H1 (cell line): ENCODE data around the gene OXA1L. TPM values are rescaled to one million over a fixed set of nuclear protein-coding genes. Genes with fewer than 3 reads are reported as not detected.

Experiments used
- CTCF ChIA-PET: fragments of 300-600 bp; sonication (Branson Sonifier 250); formaldehyde crosslinking; loops from one replicate; lab custom pipeline; 2021; ENCODE audit not compliant: partially characterized antibody; lab: Charles Lee
- POLR2A ChIA-PET: fragments of 300-600 bp; sonication (Branson Sonifier 250); formaldehyde crosslinking; loops from one replicate; lab custom pipeline; 2021; ENCODE audit warnings: inconsistent platforms; ENCODE audit not compliant: partially characterized antibody; lab: Charles Lee
- DNase-seq, 2 experiments: peaks; one replicate each; pipeline versions ENCODE4 v3.0.0 to v3.0.0-alpha.2; 2010 to 2022; ENCODE audit warnings: low spot score in 2 of 2, low read depth in 1 of 2, mixed read lengths in 1 of 2
- FAIRE-seq: peaks from 2 replicates; lab custom pipeline; 2011; peaks lifted over from hg19 to GRCh38; lab: Jason Lieb, UNC
- H2AFZ ChIP-seq: 2 replicates; pipeline ENCODE4 v1.8.1; 2012; ENCODE audit warnings: low read length, inconsistent platforms
- H2AK5ac ChIP-seq: 2 replicates; pipeline ENCODE4 v1.6.1; 2013; ENCODE audit warnings: low read depth, low read length
- H2BK120ac ChIP-seq: replicated peaks from 2 replicates; pipeline ENCODE3; 2013; ENCODE audit warnings: low read depth, low read length, inconsistent platforms
- H2BK12ac ChIP-seq: 2 replicates; pipeline ENCODE4 v1.6.1; 2013; ENCODE audit warnings: low read depth, low read length
- H2BK15ac ChIP-seq: 2 replicates; pipeline ENCODE4 v1.6.1; 2013; ENCODE audit warnings: low read length
- H2BK20ac ChIP-seq: 2 replicates; pipeline ENCODE4 v1.6.1; 2013; ENCODE audit warnings: low read length
- H2BK5ac ChIP-seq: 2 replicates; pipeline ENCODE4 v1.6.1; 2013; ENCODE audit warnings: low read depth, low read length
- H3K14ac ChIP-seq: 2 replicates; pipeline ENCODE4 v1.6.1; 2013; ENCODE audit warnings: inconsistent platforms; ENCODE audit not compliant: insufficient read length
- H3K18ac ChIP-seq: 2 replicates; pipeline ENCODE4 v1.6.1; 2013; ENCODE audit warnings: low read length; ENCODE audit errors: extremely low read depth
- H3K23ac ChIP-seq: 2 replicates; pipeline ENCODE4 v1.6.1; 2013; ENCODE audit warnings: inconsistent platforms; ENCODE audit not compliant: insufficient read length
- H3K23me2 ChIP-seq: 2 replicates; pipeline ENCODE4 v1.6.1; 2013; ENCODE audit warnings: low read depth, low read length
- H3K27ac ChIP-seq: 2 replicates; pipeline ENCODE4 v1.6.1; 2011; ENCODE audit warnings: low read depth, low read length, inconsistent platforms
- H3K27me3 ChIP-seq, 4 experiments: replicated peaks in 1 of 4; 1 replicate in 1 of 4; 2 replicates in 3 of 4; pipeline versions ENCODE4 v1.6.1 to v1.8.1; 2011 to 2013; ENCODE audit warnings: low read length in 3 of 4, mild to moderate bottlenecking in 3 of 4, inconsistent platforms in 2 of 4, mixed read lengths in 2 of 4, moderate library complexity in 1 of 4; ENCODE audit not compliant: control insufficient read depth in 3 of 4, insufficient read depth in 3 of 4; ENCODE audit errors: extremely low read depth in 1 of 4
- H3K36me3 ChIP-seq, 4 experiments: 2 replicates each; pipeline versions ENCODE4 v1.6.1 to v1.8.1; 2011 to 2013; ENCODE audit warnings: mild to moderate bottlenecking in 4 of 4, low read length in 3 of 4, moderate library complexity in 2 of 4, control low read depth in 1 of 4, inconsistent platforms in 1 of 4; ENCODE audit not compliant: insufficient read depth in 4 of 4, control insufficient read depth in 2 of 4
- H3K4ac ChIP-seq: replicated peaks from 2 replicates; pipeline ENCODE3; 2013; ENCODE audit warnings: low read length, low read depth, mixed read lengths, inconsistent platforms; ENCODE audit not compliant: insufficient read length
- H3K4me1 ChIP-seq, 4 experiments: replicated peaks in 1 of 4; 1 replicate in 1 of 4; 2 replicates in 3 of 4; pipeline versions ENCODE4 v1.6.1 to v1.8.1; 2011 to 2013; ENCODE audit warnings: low read length in 3 of 4, inconsistent platforms in 2 of 4, mixed read lengths in 1 of 4; ENCODE audit not compliant: insufficient read depth in 4 of 4, control insufficient read depth in 3 of 4
- H3K4me2 ChIP-seq, 2 experiments: 2 replicates each; pipeline versions ENCODE4 v1.6.1 to v1.8.1; 2011 to 2013; ENCODE audit warnings: low read depth in 2 of 2, low read length in 2 of 2, control low read depth in 1 of 2, inconsistent platforms in 1 of 2, mild to moderate bottlenecking in 1 of 2; ENCODE audit not compliant: insufficient read depth in 1 of 2
- H3K4me3 ChIP-seq, 4 experiments: fragments of 200-600, 300-600 bp in 1 of 4; sonication (generic), shearing (Covaris generic), sonication (Bioruptor Twin) in 1 of 4; 2 replicates each; pipeline versions ENCODE4 v1.5.1 to v1.8.1; 2011 to 2016; ENCODE audit warnings: low read length in 4 of 4, low read depth in 3 of 4, control low read depth in 2 of 4, inconsistent platforms in 2 of 4, mild to moderate bottlenecking in 2 of 4, mixed read lengths in 1 of 4, moderate library complexity in 1 of 4; ENCODE audit not compliant: insufficient read depth in 2 of 4; ENCODE audit errors: extremely low read depth in 1 of 4
- H3K56ac ChIP-seq: replicated peaks from 2 replicates; pipeline ENCODE3; 2013; ENCODE audit warnings: low read depth, mild to moderate bottlenecking, mixed read lengths, low read length, inconsistent platforms; ENCODE audit not compliant: insufficient read length
- H3K79me1 ChIP-seq: 2 replicates; pipeline ENCODE4 v1.6.1; 2013; ENCODE audit warnings: low read depth, low read length, control low read depth
- H3K79me2 ChIP-seq, 2 experiments: 2 replicates each; pipeline versions ENCODE4 v1.6.1 to v1.8.1; 2012 to 2013; ENCODE audit warnings: low read length in 2 of 2, mild to moderate bottlenecking in 2 of 2, inconsistent platforms in 1 of 2; ENCODE audit not compliant: insufficient read depth in 2 of 2, control insufficient read depth in 1 of 2
- H3K9ac ChIP-seq, 4 experiments: replicated peaks in 1 of 4; 1 replicate in 1 of 4; 2 replicates in 3 of 4; pipeline versions ENCODE4 v1.6.1 to v1.8.1; 2011 to 2013; ENCODE audit warnings: low read depth in 3 of 4, low read length in 3 of 4, control low read depth in 2 of 4, mild to moderate bottlenecking in 2 of 4, moderate library complexity in 2 of 4, inconsistent platforms in 1 of 4; ENCODE audit errors: extremely low read depth in 1 of 4
- H3K9me3 ChIP-seq, 2 experiments: 2 replicates each; pipeline versions ENCODE4 v1.6.1 to v1.8.1; 2012 to 2013; ENCODE audit warnings: mild to moderate bottlenecking in 2 of 2, moderate library complexity in 2 of 2, control low read depth in 1 of 2, inconsistent platforms in 1 of 2, low read depth in 1 of 2, low read length in 1 of 2, mixed read lengths in 1 of 2; ENCODE audit not compliant: insufficient read depth in 2 of 2
- H4K20me1 ChIP-seq, 2 experiments: replicated peaks in 1 of 2; 2 replicates each; pipeline versions ENCODE3 to v1.8.1; 2011 to 2013; ENCODE audit warnings: inconsistent platforms in 2 of 2, low read length in 2 of 2, mild to moderate bottlenecking in 1 of 2; ENCODE audit not compliant: insufficient read depth in 2 of 2, control insufficient read depth in 1 of 2
- H4K5ac ChIP-seq: 2 replicates; pipeline ENCODE4 v1.6.1; 2013; ENCODE audit warnings: low read length, low read depth, mixed read lengths, inconsistent platforms; ENCODE audit not compliant: insufficient read length
- H4K8ac ChIP-seq: 2 replicates; pipeline ENCODE4 v1.8.0; 2013; ENCODE audit warnings: mild to moderate bottlenecking, moderate library complexity, low read length, inconsistent platforms; ENCODE audit not compliant: insufficient read depth; ENCODE audit errors: extremely low read depth
- H4K91ac ChIP-seq: replicated peaks from 2 replicates; pipeline ENCODE3; 2013; ENCODE audit warnings: low read length, mixed read lengths, inconsistent platforms; ENCODE audit not compliant: insufficient read length
- WGBS, 2 experiments: shearing (Covaris generic) in 1 of 2; methylation state at CpG; one replicate each; pipeline versions ENCODE4 v1.1.6 to v1.1.7; 2013 to 2015; ENCODE audit warnings: low lambda C conversion rate in 2 of 2, mixed read lengths in 2 of 2, inconsistent platforms in 1 of 2, low coverage in 1 of 2, missing lambda C conversion rate in 1 of 2; ENCODE audit not compliant: insufficient replicate concordance in 2 of 2, insufficient coverage in 1 of 2, insufficient read length in 1 of 2; ENCODE audit errors: extremely low coverage in 1 of 2, missing lambda C conversion rate in 1 of 2; 5-methylcytosine and 5-hydroxymethylcytosine counted together
- polyA plus RNA-seq, 7 experiments: library from polyadenylated mRNA; depleted of rRNA in 3 of 7; stranded (reverse) in 5 of 7; unstranded in 2 of 7; fragments of >200 nt in 5 of 7; fragments of 200-250 nt in 2 of 7; gene quantifications; 1 replicate in 5 of 7; 2 replicates in 1 of 7; 4 replicates in 1 of 7; pipeline versions ENCODE4 v1.2.1 to v1.2.3, GENCODE V29; 2011 to 2013; ENCODE audit warnings: missing spikeins in 2 of 7, mixed read lengths in 2 of 7
- total RNA-seq: library from RNA; stranded (reverse); fragmentation: NEBNext Ultra II Directional; extraction: Animal tissue kit (Norgen Biotek cat#: 25700); gene quantifications from 2 replicates; pipeline ENCODE4 v1.2.1, GENCODE V29; 2021

OXA1L gene
- total and polyA plus RNA-seq, 2 of the 8 experiments (the other 6 are each of a cell fraction or from before 2014, with no cell fraction given), result 125 to 199 TPM

GRCh38 chr14:22723815-22724214, 42.7 kb upstream of the OXA1L start:
- Histone ChIP-seq H3K9me3 (0 out of 4 replicates have a peak, but pooled peaks cover 0 to 4% of the 10 kb centered on the region in 2 experiments), H3K4me1 (no peaks in the 10 kb centered on the region), H3K4ac (no peak overlapping the region), H2BK120ac (no peak overlapping the region), H2BK20ac (no peak overlapping the region), H3K9ac (no peak overlapping the region), H3K79me1 (no peaks in the 10 kb centered on the region), H4K91ac (no peak overlapping the region), H3K79me2 (no peaks in the 10 kb centered on the region), H3K23ac (no peak overlapping the region), H3K36me3 (no peaks in the 10 kb centered on the region), H3K4me3 (no peak overlapping the region), H2BK12ac (no peak overlapping the region), H2BK5ac (no peak overlapping the region), H3K23me2 (no peaks in the 10 kb centered on the region), H2AFZ (no peak overlapping the region), H2AK5ac (no peak overlapping the region), H2BK15ac (no peak overlapping the region), H4K5ac (no peak overlapping the region), H3K56ac (no peak overlapping the region), H3K18ac (no peak overlapping the region), H3K4me2 (no peak overlapping the region), H3K27ac (no peak overlapping the region), H3K27me3 (no peaks in the 10 kb centered on the region), H4K20me1 (no peaks in the 10 kb centered on the region), H4K8ac (no peak overlapping the region), H3K14ac (no peak overlapping the region)
- no peak for FAIRE-seq
- peak in 1 of 2 experiments; percentile 1 for DNase-seq
- ChIA-PET CTCF (interaction anchor here (0.9 to 1.8 kb wide), 3 partner anchors 18 to 77 kb away, joined by 4 to 5 read pairs (median 4); no protein-coding TSS in a partner anchor), POLR2A (no interaction called here)
- WGBS, 2 experiments, result 93% methylated on average over 1 of the region's 1 CpG; no CpG with 5 or more reads in 1 of the 2 experiments
